Dedifferentiated amniotic fluid mesenchymal stem cell (primary cell): Measurements from ENCODE around the gene COQ8B.
"Not testable (repeated sequence)": the region's sequence is repeated elsewhere in the genome, so short reads cannot be mapped to it uniquely, and the experiment has no call there.

Source experiments
- DNase-seq: peaks from one replicate; pipeline ENCODE4 v3.0.0-alpha.2; 2016; ENCODE audit errors: extremely low spot score

Gene COQ8B

GRCh38 chr19:40668991-40669614 lies 47.6 kb downstream of the COQ8B start:
- no peak for DNase-seq

GRCh38 chr19:40667602-40668001 lies 49.1 kb downstream of the COQ8B start:
- no peak for DNase-seq

- DNase-seq: no peak
Observed at GRCh38 chr19:40666803-40667438, 49.8 kb downstream of the COQ8B start.

- no peak for DNase-seq
Observed at GRCh38 chr19:40663695-40664692, 52.7 kb downstream of the COQ8B start.

GRCh38 chr19:40662925-40663694 lies 53.6 kb downstream of the COQ8B start:
- peak; percentile 74 for DNase-seq

- DNase-seq: no peak
Observed at GRCh38 chr19:40661616-40662015, 55.1 kb downstream of the COQ8B start.

- DNase-seq: no peak
Observed at GRCh38 chr19:40659566-40659965, 57.1 kb downstream of the COQ8B start.

- no peak for DNase-seq
Observed at GRCh38 chr19:40659116-40659515, 57.6 kb downstream of the COQ8B start.

- no peak for DNase-seq
Observed at GRCh38 chr19:40658031-40658430, 58.7 kb downstream of the COQ8B start.

- not testable (repeated sequence) for DNase-seq
Observed at GRCh38 chr19:40655684-40656083, 61.0 kb downstream of the COQ8B start.

- DNase-seq: not testable (repeated sequence)
Observed at GRCh38 chr19:40652303-40652702, 64.4 kb downstream of the COQ8B start.

GRCh38 chr19:40650749-40651305 lies 65.9 kb downstream of the COQ8B start:
- peak; percentile 86 for DNase-seq

- DNase-seq: not testable (repeated sequence)
Observed at GRCh38 chr19:40649903-40650675, 66.6 kb downstream of the COQ8B start.

GRCh38 chr19:40646743-40647254 lies 69.9 kb downstream of the COQ8B start:
- DNase-seq: no peak

- DNase-seq: no peak
Observed at GRCh38 chr19:40642757-40643305, 73.9 kb downstream of the COQ8B start.

GRCh38 chr19:40642051-40642706 lies 74.5 kb downstream of the COQ8B start:
- DNase-seq: no peak
